Prostate gland (tissue), 2 donors: Measurements from ENCODE around the gene CAPN15.

Experiments
- CTCF ChIP-seq, 4 experiments: fragments of 200-600 bp in 2 of 4; fragments of 450-650 bp in 2 of 4; sonication (generic) in 2 of 4; IDR thresholded peaks; 1 replicate in 3 of 4; 2 replicates in 1 of 4; pipeline ENCODE4 v1.5.1; 2016 to 2019; ENCODE audit warnings: antibody characterized with exemption in 4 of 4, mild to moderate bottlenecking in 2 of 4, moderate library complexity in 2 of 4
- POLR2A ChIP-seq: fragments of 450-650 bp; IDR thresholded peaks from one replicate; pipeline ENCODE4 v1.6.1; 2016; ENCODE audit warnings: antibody characterized with exemption, mild to moderate bottlenecking
- POLR2AphosphoS5 ChIP-seq: sonication (generic); formaldehyde crosslinking; IDR thresholded peaks from one replicate; pipeline ENCODE4 v1.6.1; 2017; ENCODE audit warnings: antibody characterized with exemption

- TF ChIP-seq CTCF (IDR thresholded peaks at IDR 0.05), result no peak
- no peak for TF ChIP-seq POLR2A
- no peak for TF ChIP-seq POLR2AphosphoS5
Measured at GRCh38 chr16:549544-550263, 22.2 kb downstream of the CAPN15 start.
